CD4-positive, alpha-beta memory T cell (primary cell): ENCODE measurements around the gene AGPAT3. TPM values are rescaled to one million over a fixed set of nuclear protein-coding genes. Genes with fewer than 3 reads are reported as not detected.

Experiments
- CTCF ChIA-PET: fragments of 350-600 bp; sonication (Branson Sonifier 250); formaldehyde crosslinking; loops from one replicate; lab custom pipeline; 2021; ENCODE audit warnings: inconsistent platforms; ENCODE audit not compliant: partially characterized antibody; lab: Charles Lee
- POLR2A ChIA-PET: fragments of 350-600 bp; sonication (Branson Sonifier 250); formaldehyde crosslinking; loops from one replicate; lab custom pipeline; 2021; ENCODE audit not compliant: partially characterized antibody; lab: Charles Lee
- DNase-seq, 5 donors: peaks; one replicate each; pipeline versions ENCODE4 v3.0.0 to v3.0.0-alpha.2; 2020 to 2022; ENCODE audit warnings: mixed read lengths in 1 of 5
- H3K27ac ChIP-seq: one replicate; pipeline ENCODE4 v1.7.0; 2013; ENCODE audit warnings: low read depth, low read length
- H3K27me3 ChIP-seq: 2 replicates; pipeline ENCODE4 v1.7.0; 2013; ENCODE audit warnings: mild to moderate bottlenecking, low read length, moderate library complexity; ENCODE audit not compliant: insufficient read depth
- H3K36me3 ChIP-seq: 2 replicates; pipeline ENCODE4 v1.7.0; 2013; ENCODE audit warnings: mild to moderate bottlenecking, low read length, moderate library complexity; ENCODE audit not compliant: insufficient read depth
- H3K4me1 ChIP-seq: 2 replicates; pipeline ENCODE4 v1.7.0; 2013; ENCODE audit warnings: mild to moderate bottlenecking, low read length, moderate library complexity; ENCODE audit not compliant: insufficient read depth
- H3K4me3 ChIP-seq, 2 donors: one replicate each; pipeline ENCODE4 v1.7.0; 2013; ENCODE audit warnings: low read length in 2 of 2, mild to moderate bottlenecking in 1 of 2
- H3K9me3 ChIP-seq, 2 donors: one replicate each; pipeline ENCODE4 v1.7.0; 2013; ENCODE audit warnings: low read length in 2 of 2, control low read depth in 1 of 2; ENCODE audit not compliant: control insufficient read depth in 1 of 2
- H3K27ac Mint-ChIP-seq, 7 donors: one replicate each; pipeline ENCODE4 v1.8.0; 2020 to 2021; ENCODE audit warnings: mixed read lengths in 7 of 7, mild to moderate bottlenecking in 6 of 7, inconsistent platforms in 3 of 7, moderate library complexity in 3 of 7
- H3K27me3 Mint-ChIP-seq, 2 donors: one replicate each; pipeline ENCODE4 v1.8.0; 2020 to 2021; ENCODE audit warnings: mixed read lengths in 2 of 2
- H3K36me3 Mint-ChIP-seq, 2 donors: one replicate each; pipeline ENCODE4 v1.8.0; 2020 to 2021; ENCODE audit warnings: mixed read lengths in 2 of 2, inconsistent platforms in 1 of 2, mild to moderate bottlenecking in 1 of 2
- H3K4me1 Mint-ChIP-seq, 4 donors: one replicate each; pipeline ENCODE4 v1.8.0; 2020 to 2021; ENCODE audit warnings: mixed read lengths in 4 of 4, mild to moderate bottlenecking in 1 of 4
- H3K4me3 Mint-ChIP-seq, 8 donors: one replicate each; pipeline ENCODE4 v1.8.0; 2020 to 2021; ENCODE audit warnings: mixed read lengths in 8 of 8, mild to moderate bottlenecking in 7 of 8, moderate library complexity in 6 of 8, inconsistent platforms in 3 of 8
- H3K9me3 Mint-ChIP-seq, 8 donors: one replicate each; pipeline ENCODE4 v1.8.0; 2020 to 2021; ENCODE audit warnings: mixed read lengths in 8 of 8, mild to moderate bottlenecking in 5 of 8, inconsistent platforms in 3 of 8, moderate library complexity in 1 of 8
- intact Hi-C: fragments of 100-400 bp; cut with micrococcal nuclease; formaldehyde crosslinking; loops from one replicate; pipeline ENCODE4 v1.15.1; 2023
- polyA plus RNA-seq, 2 donors: library from polyadenylated mRNA; unstranded; fragments of 300-500 nt; fragmentation: Illumina TruSeq; gene quantifications; one replicate each; pipeline ENCODE4 v1.2.3, GENCODE V29; 2021
- total RNA-seq, 2 experiments: library from RNA; stranded (reverse); gene quantifications; one replicate each; pipeline ENCODE4 v1.2.3, GENCODE V29; 2021

Gene AGPAT3
- total and polyA plus RNA-seq, 4 experiments from 2014 or later = 16.0 to 76.7 (median 46.7) TPM

- ChIA-PET CTCF (interaction anchor here (0.7 to 1.8 kb wide), 8 partner anchors 20 to 128 kb away, joined by 3 to 6 read pairs (median 3); partner anchors contain the start of gene RRP1), POLR2A (interaction anchor here (0.8 to 1.4 kb wide), 8 partner anchors 24 to 84 kb away, joined by 3 to 4 read pairs (median 3); no protein-coding TSS in a partner anchor)
- H3K4me1 ChIP-seq = peaks cover 60% of the 10 kb centered on the region
- H3K27me3 ChIP-seq = no peaks in the 10 kb centered on the region
- Mint-ChIP-seq H3K27me3 (no peaks in the 10 kb centered on the region), H3K4me3 (peak overlapping the region; percentile 85 to 96 (median 90)), H3K27ac (peak overlapping the region; percentile 83 to 99 (median 95)), H3K36me3 (peaks cover 6 to 12% of the 10 kb centered on the region in 2 donors), H3K4me1 (peaks cover 46 to 73% (median 63%) of the 10 kb centered on the region in 4 donors), H3K9me3 (peaks cover 0 to 5% (median 2%) of the 10 kb centered on the region in 8 donors)
- no peaks in the 10 kb centered on the region for H3K9me3 ChIP-seq
- intact Hi-C loops = loop anchor here (2.0 kb wide), 2 partner anchors 21 to 51 kb away; no protein-coding TSS in a partner anchor
- peak in 1 of 5 donors; percentile 15 for DNase-seq
- H3K36me3 ChIP-seq = peaks cover 3% of the 10 kb centered on the region
- peak overlapping the region in 1 of 2 donors; percentile 51 for H3K4me3 ChIP-seq
- peak overlapping the region; percentile 62 for H3K27ac ChIP-seq
Observed at GRCh38 chr21:43917515-43918384, 52.7 kb downstream of the AGPAT3 start.

DNA sequence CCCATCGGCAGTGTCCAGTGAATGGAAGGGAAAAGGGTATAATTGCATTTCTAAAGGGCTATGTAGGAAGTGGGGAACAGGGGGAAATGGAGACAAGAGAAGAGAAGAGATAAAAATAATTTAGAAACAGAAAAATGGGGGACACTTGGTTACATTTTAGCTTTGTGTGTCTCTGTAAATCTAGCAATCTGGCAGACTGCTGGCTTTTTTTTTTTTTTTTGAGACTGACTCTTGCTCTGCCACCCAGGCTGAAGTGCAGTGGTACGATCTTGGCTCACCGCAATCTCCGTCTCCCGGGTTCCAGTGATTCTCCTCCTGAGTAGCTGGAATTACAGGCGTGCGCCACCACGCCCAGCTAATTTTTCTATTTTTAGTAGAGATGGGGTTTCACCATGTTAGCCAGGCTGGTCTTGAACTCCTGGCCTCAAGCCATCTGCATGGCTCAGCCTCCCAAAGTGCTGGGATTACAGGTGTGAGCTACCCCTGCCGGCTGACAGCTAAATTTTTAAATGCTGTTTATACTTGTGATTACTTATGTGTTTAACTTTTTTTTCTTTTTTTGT, 53.4 kb downstream of the AGPAT3 start:
- H3K27me3 Mint-ChIP-seq = no peaks in the 10 kb centered on the region
- no peaks in the 10 kb centered on the region for H3K9me3 ChIP-seq
- peak overlapping the region; percentile 22 to 99 (median 83) for H3K27ac Mint-ChIP-seq
- ChIA-PET CTCF (interaction anchor here (0.7 to 1.8 kb wide), 6 partner anchors 21 to 129 kb away, joined by 3 to 6 read pairs (median 4); partner anchors contain the start of gene RRP1), POLR2A (interaction anchor here (0.8 to 1.0 kb wide), 4 partner anchors 24 to 83 kb away, joined by 3 to 4 read pairs (median 4); no protein-coding TSS in a partner anchor)
- H3K4me1 Mint-ChIP-seq = peaks cover 47 to 75% (median 62%) of the 10 kb centered on the region in 4 donors
- H3K4me3 Mint-ChIP-seq = peak overlapping the region in 6 of 8 donors; percentile 43 to 93 (median 69)
- peaks cover 64% of the 10 kb centered on the region for H3K4me1 ChIP-seq
- peaks cover 3 to 10% of the 10 kb centered on the region in 2 donors for H3K36me3 Mint-ChIP-seq
- no peak for DNase-seq
- H3K4me3 ChIP-seq = no peak overlapping the region
- H3K9me3 Mint-ChIP-seq = peaks cover 0 to 5% (median 0%) of the 10 kb centered on the region in 8 donors
- H3K27me3 ChIP-seq = no peaks in the 10 kb centered on the region
- no peak overlapping the region for H3K27ac ChIP-seq
- intact Hi-C loops = no loop called here
- no peaks in the 10 kb centered on the region for H3K36me3 ChIP-seq

DNA sequence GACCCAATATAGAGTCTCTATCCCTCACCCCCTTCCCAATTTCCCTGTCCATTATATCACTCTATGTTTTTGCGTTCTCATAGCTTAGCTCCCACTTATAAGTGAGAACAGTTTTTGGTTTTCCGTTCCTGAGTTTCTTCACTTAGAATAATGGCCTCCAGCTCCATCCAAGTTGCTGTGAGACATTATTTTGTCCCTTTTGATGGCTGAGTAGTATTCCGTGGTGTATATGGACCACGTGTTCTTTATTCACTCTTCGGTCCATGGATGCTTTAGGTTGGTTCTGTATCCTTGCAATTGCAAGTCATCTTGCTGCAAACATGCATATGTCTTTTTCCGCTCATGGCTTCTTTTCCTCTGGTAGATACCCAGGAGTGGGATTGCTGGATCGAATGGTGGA, 54.3 kb downstream of the AGPAT3 start:
- H3K27ac Mint-ChIP-seq = peak overlapping the region in 5 of 7 donors; percentile 14 to 83 (median 40)
- H3K4me3 Mint-ChIP-seq = peak overlapping the region in 3 of 8 donors; percentile 35 to 66 (median 40)
- H3K4me3 ChIP-seq = no peak overlapping the region
- no peak for DNase-seq
- H3K9me3 ChIP-seq = no peaks in the 10 kb centered on the region
- POLR2A ChIA-PET = no interaction called here
- intact Hi-C loops = no loop called here
- peaks cover 3 to 15% of the 10 kb centered on the region in 2 donors for H3K36me3 Mint-ChIP-seq
- H3K4me1 ChIP-seq = peaks cover 60% of the 10 kb centered on the region
- peaks cover 44 to 70% (median 56%) of the 10 kb centered on the region in 4 donors for H3K4me1 Mint-ChIP-seq
- H3K27me3 ChIP-seq = no peaks in the 10 kb centered on the region
- H3K9me3 Mint-ChIP-seq = peaks cover 0 to 5% (median 0%) of the 10 kb centered on the region in 8 donors
- CTCF ChIA-PET = interaction anchor here (1.0 to 1.8 kb wide), 2 partner anchors 21 to 56 kb away, joined by 3 to 6 read pairs; no protein-coding TSS in a partner anchor
- no peaks in the 10 kb centered on the region for H3K27me3 Mint-ChIP-seq
- no peaks in the 10 kb centered on the region for H3K36me3 ChIP-seq
- H3K27ac ChIP-seq = no peak overlapping the region

DNA sequence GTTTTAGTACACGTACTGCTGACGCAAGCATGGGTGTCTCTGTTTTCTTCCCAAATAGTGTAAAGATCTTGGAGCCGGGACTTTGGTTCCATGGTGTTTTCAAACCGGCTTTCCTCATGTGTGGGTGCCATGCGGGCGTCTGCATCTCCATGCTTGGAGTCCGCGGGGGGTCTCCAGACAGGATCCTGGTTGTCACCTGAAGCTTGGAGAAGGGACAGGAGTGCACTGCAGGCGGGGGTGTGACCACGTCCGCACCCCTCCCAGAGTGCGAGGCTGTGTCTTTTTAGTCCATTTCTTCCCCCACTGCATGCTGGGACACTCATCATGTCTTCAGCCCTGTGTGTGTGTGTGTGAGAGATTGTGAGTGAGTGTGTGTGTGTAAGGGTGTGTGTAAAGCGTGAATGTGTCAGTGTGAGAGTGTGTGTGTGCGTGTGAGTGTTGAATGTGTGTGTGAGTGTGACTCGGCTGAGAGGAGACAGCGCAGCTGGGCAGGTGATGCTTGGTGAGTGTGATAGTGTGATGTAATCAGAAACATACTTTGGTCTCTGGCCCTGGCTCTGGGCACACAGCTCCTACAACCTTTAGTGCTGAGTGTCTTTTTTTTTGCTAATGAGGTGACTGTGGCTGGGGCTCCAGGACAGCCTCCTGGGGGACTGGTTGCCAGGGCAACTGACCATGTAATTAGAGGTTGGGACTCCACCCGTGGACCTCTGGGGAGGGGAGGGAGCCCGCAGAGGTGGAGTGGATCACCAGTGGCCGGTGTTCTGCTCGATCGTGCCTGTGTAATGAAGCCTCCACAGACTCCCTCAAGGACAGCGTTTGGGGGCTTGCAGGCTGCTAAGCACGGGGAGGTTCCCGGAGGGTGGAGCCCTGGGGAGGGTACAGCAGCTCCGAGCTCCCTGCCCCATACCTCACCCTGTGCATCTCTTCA, 55.1 kb downstream of the AGPAT3 start:
- Histone ChIP-seq H3K9me3 (no peaks in the 10 kb centered on the region), H3K4me1 (peaks cover 60% of the 10 kb centered on the region), H3K27me3 (no peaks in the 10 kb centered on the region), H3K36me3 (no peaks in the 10 kb centered on the region), H3K4me3 (no peak overlapping the region), H3K27ac (no peak overlapping the region)
- peaks cover 0 to 5% (median 0%) of the 10 kb centered on the region in 8 donors for H3K9me3 Mint-ChIP-seq
- intact Hi-C loops = no loop called here
- no peaks in the 10 kb centered on the region for H3K27me3 Mint-ChIP-seq
- ChIA-PET CTCF (interaction anchor here (0.6 to 1.4 kb wide), 2 partner anchors 53 to 97 kb away, joined by 3 to 4 read pairs; no protein-coding TSS in a partner anchor), POLR2A (no interaction called here)
- peak overlapping the region in 4 of 8 donors; percentile 3 to 68 (median 40) for H3K4me3 Mint-ChIP-seq
- peak overlapping the region in 4 of 7 donors; percentile 47 to 91 (median 78) for H3K27ac Mint-ChIP-seq
- H3K36me3 Mint-ChIP-seq = peaks cover 3 to 19% of the 10 kb centered on the region in 2 donors
- H3K4me1 Mint-ChIP-seq = peaks cover 44 to 70% (median 56%) of the 10 kb centered on the region in 4 donors
- DNase-seq = no peak

DNA sequence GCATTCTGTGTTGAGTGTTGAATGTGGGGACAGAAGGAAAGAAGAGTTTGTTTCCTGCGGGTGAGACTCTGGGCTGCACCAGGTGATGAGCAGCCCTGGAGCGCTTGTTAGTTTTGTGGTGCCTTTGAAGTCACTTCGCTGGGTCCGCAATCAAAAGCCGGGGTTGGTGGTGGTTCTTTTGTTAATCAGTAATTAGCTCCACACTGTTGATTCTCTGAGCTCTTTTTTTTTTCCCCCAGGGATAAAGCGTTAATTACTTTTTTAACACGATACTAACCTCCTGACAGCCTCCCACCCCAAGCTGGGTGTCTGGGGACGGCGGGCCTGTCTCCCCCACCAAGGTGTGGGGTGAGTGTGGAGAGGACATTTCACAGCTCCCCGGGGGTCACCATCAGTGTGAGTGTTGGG, 56.6 kb downstream of the AGPAT3 start:
- H3K27ac ChIP-seq = peak overlapping the region; percentile 18
- peaks cover 51% of the 10 kb centered on the region for H3K4me1 ChIP-seq
- H3K4me3 Mint-ChIP-seq = peak overlapping the region; percentile 57 to 82 (median 75)

More for the DNA sequence above, 56.6 kb downstream of the AGPAT3 start:
- Histone ChIP-seq H3K27me3 (no peaks in the 10 kb centered on the region), H3K36me3 (no peaks in the 10 kb centered on the region), H3K4me3 (no peak overlapping the region), H3K9me3 (no peaks in the 10 kb centered on the region)
- Mint-ChIP-seq H3K9me3 (peaks cover 0 to 5% (median 0%) of the 10 kb centered on the region in 8 donors), H3K36me3 (peaks cover 3 to 15% of the 10 kb centered on the region in 2 donors), H3K4me1 (peaks cover 36 to 61% (median 49%) of the 10 kb centered on the region in 4 donors), H3K27me3 (no peaks in the 10 kb centered on the region), H3K27ac (peak overlapping the region; percentile 83 to 95 (median 87))
- ChIA-PET POLR2A (interaction anchor here (0.8 to 1.8 kb wide), 2 partner anchors 55 to 111 kb away, joined by 3 to 5 read pairs; no protein-coding TSS in a partner anchor), CTCF (interaction anchor here (0.8 to 1.4 kb wide), 2 partner anchors 15 to 55 kb away, joined by 3 read pairs; no protein-coding TSS in a partner anchor)
- intact Hi-C loops = no loop called here
- peak; percentile 48 to 70 (median 51) for DNase-seq
